OCI-LY1 (cell line): Measurements from ENCODE around the gene CTNNA3.

Experiments
- EZH2 ChIP-seq: fragments of 200-600 bp; sonication (generic), shearing (Covaris generic); IDR thresholded peaks from 2 replicates; pipeline ENCODE4 v1.8.0; 2017; ENCODE audit warnings: borderline replicate concordance, mixed run types, mild to moderate bottlenecking, antibody characterized with exemption, low read length, moderate library complexity, mixed read lengths
- TF ChIP-seq, protein P1 (sequence below): fragments of 200-600 bp; sonication (generic), shearing (Covaris generic); IDR thresholded peaks from 2 replicates; pipeline ENCODE4 v1.5.1; 2017; ENCODE audit warnings: mild to moderate bottlenecking, antibody characterized with exemption, low read length, moderate library complexity, mixed read lengths

DNA sequence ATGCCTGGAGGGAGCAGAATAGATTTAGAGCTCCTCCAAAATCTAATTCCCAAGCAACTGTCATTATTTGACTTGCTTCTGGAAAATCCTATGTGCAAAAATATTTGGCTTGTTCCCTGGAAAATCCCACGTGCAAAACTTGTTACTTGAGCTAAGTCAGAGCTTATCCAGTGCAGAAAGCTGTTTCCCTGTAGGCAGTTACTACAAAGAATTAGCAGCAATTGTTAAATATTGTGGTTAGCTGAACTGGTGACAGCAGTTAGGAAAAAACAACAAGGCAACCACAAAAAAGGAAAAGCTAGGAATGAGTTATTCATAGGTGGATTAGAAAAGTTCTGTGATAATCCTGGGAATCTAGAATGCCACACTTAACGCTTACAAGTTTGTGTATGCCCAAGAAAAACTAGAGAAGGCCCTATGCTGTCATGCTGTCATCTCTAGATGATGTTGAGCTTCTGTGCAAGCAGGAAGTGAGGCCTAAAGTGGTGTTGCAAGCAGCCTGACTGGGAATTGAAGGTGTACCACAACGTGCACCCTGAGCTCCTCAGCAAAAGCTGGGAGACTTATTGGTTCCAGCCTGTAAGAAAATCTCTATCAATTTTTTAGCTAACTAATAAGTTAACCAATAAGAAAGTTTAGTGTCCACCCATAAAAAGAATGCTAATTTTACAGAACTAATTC, 1508.8 kb downstream of the CTNNA3 start:
- TF ChIP-seq, protein P1, sequence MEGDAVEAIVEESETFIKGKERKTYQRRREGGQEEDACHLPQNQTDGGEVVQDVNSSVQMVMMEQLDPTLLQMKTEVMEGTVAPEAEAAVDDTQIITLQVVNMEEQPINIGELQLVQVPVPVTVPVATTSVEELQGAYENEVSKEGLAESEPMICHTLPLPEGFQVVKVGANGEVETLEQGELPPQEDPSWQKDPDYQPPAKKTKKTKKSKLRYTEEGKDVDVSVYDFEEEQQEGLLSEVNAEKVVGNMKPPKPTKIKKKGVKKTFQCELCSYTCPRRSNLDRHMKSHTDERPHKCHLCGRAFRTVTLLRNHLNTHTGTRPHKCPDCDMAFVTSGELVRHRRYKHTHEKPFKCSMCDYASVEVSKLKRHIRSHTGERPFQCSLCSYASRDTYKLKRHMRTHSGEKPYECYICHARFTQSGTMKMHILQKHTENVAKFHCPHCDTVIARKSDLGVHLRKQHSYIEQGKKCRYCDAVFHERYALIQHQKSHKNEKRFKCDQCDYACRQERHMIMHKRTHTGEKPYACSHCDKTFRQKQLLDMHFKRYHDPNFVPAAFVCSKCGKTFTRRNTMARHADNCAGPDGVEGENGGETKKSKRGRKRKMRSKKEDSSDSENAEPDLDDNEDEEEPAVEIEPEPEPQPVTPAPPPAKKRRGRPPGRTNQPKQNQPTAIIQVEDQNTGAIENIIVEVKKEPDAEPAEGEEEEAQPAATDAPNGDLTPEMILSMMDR: no peak
- no peak for TF ChIP-seq EZH2
